ENCODE measurements around the gene KRT33B.

GRCh38 chr17:41325126-41325525 lies 44.5 kb downstream of the KRT33B start:
- no peak for TF ChIP-seq CTCF (IDR thresholded peaks at IDR 0.05)
- no peak for TF ChIP-seq POLR2AphosphoS5 (IDR thresholded peaks at IDR 0.05)
- TF ChIP-seq POLR2A (IDR thresholded peaks at IDR 0.05), result no peak
- no peak for TF ChIP-seq EP300 (IDR thresholded peaks at IDR 0.05)
